DLD1 (cell line): ENCODE measurements around the gene FNDC10.

Source experiments
- in situ Hi-C: cut with HindIII; loops from 2 replicates; pipeline ENCODE4 v1.10.0; 2017; ENCODE audit warnings: low sequenced_read_pairs

Gene FNDC10

DNA sequence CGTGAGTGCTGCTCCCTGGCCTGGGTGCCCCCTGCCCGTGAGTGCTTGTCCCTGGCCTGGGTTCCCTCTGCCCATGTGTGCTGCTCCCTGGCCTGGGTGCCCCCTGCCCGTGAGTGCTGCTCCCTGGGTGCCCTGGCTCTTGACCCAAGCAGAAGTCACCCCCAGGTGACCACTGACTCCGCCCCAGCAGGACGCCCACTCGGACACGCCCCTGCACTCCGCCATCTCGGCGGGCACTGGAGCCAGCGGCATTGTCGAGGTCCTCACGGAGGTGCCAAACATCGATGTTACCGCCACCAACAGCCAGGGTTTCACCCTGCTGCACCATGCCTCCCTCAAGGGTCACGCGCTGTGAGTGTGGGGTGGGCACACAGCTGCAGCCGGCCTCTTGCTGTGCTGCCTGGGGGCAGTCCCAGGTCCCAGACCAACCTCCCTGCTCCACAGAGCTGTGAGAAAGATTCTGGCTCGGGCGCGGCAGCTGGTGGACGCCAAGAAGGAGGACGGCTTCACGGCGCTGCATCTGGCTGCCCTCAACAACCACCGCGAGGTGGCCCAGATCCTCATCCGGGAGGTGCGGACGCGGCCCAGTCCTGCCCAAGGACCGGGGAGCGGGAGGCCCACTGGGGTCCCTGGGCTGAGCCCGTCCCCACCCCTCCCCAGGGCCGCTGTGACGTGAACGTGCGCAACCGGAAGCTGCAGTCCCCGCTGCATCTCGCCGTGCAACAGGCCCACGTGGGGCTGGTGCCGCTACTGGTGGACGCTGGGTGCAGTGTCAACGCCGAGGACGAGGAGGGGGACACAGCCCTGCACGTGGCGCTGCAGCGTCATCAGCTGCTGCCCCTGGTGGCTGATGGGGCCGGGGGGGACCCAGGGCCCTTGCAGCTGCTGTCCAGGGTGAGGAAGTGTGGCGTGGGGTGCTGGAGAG is 28.2 kb upstream of the FNDC10 start:
- in situ Hi-C loops = no loop called here

DNA sequence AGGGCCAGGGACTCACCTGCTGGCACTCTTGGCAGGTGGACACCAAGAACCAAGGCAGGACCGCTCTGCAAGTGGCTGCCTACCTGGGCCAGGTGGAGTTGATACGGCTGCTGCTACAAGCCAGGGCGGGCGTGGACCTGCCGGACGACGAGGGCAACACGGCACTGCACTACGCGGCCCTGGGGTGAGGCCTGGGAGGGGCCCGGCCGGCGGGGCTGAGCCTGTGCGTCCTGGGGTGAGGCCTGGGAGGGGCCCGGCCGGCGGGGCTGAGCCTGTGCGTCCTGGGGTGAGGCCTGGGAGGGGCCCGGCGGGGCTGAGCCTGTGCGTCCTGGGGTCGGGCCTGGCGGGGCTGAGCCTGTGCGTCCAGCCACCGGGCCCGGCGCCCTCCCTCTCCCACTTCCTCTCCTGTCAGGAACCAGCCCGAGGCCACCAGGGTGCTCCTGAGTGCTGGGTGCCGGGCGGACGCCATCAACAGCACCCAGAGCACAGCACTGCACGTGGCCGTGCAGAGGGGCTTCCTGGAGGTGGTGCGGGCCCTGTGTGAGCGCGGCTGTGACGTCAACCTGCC is 27.4 kb upstream of the FNDC10 start:
- in situ Hi-C loops = no loop called here

DNA sequence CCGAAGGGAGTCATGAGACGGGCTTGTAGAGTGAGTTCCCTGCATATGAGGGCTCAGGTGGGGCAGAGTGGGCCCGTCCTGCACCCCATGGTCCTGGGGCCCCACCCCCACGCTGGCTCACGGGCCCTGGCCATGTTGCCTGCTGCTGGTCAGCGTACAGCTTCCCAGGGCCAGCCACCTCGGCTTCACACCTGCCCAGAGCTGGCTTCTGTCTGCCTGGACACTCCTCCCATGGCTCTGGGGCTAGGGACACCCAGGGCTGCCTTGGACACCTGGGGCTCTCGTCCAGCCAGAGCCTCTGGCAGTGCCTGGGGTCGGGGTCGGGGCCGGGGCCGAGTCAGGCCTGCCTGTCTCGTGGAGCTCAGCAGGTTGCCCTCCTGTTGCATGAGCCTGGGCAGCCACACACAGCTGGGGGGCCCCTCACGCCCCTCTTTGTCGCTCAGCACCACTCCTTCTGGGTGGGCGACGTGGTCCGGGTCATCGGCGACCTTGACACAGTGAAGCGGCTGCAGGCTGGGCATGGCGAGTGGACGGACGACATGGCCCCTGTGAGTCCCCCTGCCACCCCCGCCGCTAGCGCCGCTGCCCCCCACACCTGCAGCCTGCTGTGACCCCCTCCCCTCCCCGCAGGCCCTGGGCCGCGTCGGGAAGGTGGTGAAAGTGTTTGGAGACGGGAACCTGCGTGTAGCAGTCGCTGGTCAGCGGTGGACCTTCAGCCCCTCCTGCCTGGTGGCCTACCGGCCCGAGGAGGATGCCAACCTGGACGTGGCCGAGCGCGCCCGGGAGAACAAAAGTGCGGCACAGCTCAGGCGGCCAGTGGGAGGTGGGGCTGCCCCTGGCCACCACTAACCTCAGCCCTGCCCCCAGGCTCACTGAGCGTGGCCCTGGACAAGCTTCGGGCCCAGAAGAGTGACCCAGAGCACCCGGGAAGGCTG is 26.5 kb upstream of the FNDC10 start:
- in situ Hi-C loops = no loop called here

DNA sequence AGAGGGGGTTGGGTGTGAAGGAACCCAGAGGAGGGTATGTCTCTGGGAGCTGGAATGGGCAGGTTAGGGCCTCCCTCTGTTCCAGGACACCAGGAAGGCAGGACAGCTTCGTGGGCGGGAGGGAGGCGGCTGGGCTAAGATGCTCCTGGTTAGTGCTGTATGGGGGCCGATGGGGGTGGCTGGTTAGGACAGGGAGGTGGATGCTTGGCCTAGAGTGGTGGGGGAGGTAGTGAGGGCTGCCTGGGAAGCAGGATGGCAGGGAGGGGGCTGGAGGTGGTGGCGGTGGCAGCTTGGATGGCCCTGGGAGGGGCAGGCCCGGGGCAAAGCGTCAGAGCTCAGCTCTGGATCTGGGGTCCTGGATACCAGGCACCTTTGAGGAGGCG is 25.9 kb upstream of the FNDC10 start:
- in situ Hi-C loops = no loop called here

DNA sequence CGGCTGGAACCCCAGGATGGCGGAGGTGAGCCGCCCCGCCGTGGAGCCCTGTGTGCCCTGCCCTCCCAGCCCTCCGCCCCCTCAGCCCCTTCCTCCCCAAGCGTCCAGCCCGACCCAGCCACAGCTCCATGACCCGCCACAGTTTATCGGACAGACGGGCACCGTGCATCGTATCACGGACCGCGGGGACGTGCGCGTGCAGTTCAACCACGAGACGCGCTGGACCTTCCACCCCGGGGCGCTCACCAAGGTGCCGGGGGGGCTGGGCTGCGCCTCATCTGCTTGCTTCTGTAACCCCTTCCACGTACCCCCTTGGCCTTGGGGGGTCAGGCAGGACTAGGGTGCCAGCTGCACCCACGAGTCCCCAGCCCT is 25.5 kb upstream of the FNDC10 start:
- in situ Hi-C loops = no loop called here

- in situ Hi-C loops = no loop called here
Measured at GRCh38 chr1:1624443-1625403, 24.8 kb upstream of the FNDC10 start.

GRCh38 chr1:1623631-1624442 is 23.9 kb upstream of the FNDC10 start:
- in situ Hi-C loops = no loop called here

GRCh38 chr1:1623181-1623630 is 23.3 kb upstream of the FNDC10 start:
- in situ Hi-C loops = no loop called here

- in situ Hi-C loops = no loop called here
Measured at GRCh38 chr1:1622788-1623094, 22.8 kb upstream of the FNDC10 start.

GRCh38 chr1:1622010-1622787 is 22.3 kb upstream of the FNDC10 start:
- in situ Hi-C loops = no loop called here

DNA sequence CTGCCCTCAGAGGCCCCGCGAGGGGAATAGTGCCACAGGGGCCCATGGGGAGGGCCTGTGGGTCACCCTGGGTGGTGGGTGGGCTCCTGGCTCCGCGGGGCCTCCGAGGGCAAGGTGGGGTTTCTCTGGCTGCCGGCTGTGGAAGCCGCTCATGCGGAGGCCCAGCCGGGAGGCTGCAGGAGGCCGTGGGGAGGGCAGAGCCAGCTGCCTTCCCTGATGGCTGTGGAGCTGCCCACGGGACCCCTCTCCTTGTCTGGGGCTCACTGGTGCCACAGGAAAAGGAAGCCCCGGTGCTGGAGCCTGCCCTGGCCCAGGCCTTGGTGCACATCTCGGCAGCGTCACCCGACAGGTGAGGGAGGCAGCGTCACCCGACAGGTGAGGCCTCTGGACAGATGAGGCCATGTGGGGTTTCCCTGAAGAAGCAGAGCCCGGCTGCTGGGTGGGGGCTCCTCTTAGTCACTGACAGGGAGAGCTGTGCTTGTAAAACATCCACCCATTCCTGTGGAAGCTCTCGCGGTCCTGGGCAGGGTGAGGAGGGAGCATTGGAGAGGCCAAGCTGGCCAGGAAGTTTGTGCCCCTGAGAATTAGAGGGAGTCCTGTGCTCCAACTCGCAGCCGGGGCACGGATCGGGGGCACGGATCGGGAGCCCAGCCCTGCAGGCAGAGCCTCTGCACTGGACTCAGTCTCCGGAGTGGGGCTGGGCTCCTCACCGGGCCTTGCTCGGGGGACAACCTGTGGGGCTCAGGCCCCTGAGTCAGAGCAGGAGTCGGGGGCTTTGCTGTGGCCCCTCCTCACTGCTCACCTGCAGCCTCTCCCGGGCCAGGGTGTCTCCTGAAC is 21.5 kb upstream of the FNDC10 start:
- in situ Hi-C loops = no loop called here

- in situ Hi-C loops = no loop called here
Measured at GRCh38 chr1:1620433-1621139, 20.7 kb upstream of the FNDC10 start.

DNA sequence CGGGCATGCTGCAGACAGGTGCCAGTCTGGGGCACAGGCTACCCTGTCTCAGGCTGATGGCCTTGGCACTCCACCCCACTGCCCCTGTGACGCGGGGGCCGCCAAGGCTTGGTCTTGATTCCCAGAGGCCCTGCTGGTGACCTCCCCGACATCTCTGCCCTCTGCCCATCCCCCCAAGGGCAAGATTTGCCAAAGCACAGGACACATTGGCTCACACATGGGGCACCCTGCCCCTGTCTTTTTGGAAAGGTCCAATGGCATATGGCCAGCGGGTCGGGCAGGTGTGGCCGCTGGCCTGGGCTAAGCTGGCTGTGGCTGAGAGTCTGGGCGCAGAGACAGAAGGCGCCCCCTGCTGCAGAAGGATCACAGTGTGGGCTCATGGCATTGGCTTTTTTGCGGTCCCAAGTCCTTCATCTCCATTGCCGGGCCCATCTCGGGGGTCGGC is 20.0 kb upstream of the FNDC10 start:
- in situ Hi-C loops = no loop called here

- in situ Hi-C loops = no loop called here
Measured at GRCh38 chr1:1618396-1619068, 18.6 kb upstream of the FNDC10 start.

DNA sequence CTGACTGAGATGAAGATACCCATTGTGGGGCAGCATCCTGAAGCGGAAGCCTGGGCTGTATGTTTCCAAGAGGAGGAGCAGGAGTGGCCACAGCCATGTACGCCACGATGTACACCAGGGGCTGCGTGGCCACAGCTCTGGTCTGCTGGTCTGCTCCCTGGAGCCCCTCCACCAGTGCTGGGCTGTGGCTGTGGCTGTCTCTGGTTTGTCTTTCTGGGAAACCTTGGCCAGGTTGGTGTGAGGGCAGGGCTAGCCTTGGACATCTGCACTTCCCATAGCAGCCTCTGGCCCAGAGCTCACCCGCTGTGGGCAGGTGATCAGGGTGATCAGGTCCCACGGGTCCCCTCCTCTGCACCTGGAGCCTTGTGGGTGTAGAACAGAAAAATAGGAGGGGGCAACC is 18.0 kb upstream of the FNDC10 start:
- in situ Hi-C loops = no loop called here

DNA sequence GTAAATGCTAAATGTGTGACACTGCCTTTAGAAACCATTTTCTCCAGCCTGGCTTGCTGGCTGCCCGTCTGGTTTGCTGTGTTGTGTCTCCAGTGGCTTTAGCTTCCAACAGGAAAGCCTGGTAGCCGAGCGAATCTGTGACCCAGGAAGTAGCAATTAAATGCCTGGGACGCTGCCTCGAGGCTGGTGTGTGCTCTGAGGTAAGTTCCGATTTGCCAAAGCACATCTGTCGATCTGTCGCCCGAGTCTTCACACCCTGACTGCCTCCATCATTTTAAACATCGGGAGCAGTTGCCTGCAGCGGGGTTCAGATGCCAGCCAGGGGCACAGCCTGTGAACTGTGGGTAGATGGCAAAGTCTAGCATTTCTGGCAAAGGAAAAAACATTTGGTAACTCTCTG is 17.6 kb upstream of the FNDC10 start:
- in situ Hi-C loops = no loop called here

DNA sequence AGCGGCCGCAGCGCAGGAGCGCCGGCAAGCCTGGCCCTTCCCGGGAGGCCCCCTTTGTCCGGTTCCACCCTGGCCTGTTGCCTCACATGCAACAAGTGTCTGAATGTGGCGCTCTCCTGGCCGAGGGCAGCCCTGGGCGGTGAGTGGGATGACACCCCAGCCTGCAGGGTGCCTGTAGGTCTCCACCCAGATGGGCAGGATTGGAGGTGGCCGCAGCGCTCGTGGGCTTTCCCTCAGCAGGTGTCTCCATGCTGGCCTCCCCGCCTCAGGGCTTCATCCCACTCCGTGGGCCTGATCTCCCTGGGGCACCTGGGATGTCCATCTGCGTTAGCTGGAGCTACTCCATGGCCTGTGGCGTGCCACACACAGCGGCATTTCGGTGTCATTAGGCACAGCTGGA is 16.9 kb upstream of the FNDC10 start:
- in situ Hi-C loops = no loop called here
